ENCODE results near the gene NBDY. TPM values are rescaled to one million over a fixed set of nuclear protein-coding genes. Genes with fewer than 3 reads are reported as not detected.

Gene NBDY
- total RNA-seq, 1 donor from 2014 or later: 15.4 TPM

- H3K27ac ChIP-seq: no peak overlapping the region
- H3K4me3 ChIP-seq: no peak overlapping the region
- no peaks in the 10 kb centered on the region for H3K27me3 ChIP-seq
- intact Hi-C loops (cut with DNase I): no loop called here
- H3K36me3 ChIP-seq: no peaks in the 10 kb centered on the region
- peak in 1 of 2 donors; percentile 52 for DNase-seq (ENCODE audit: low spot score in 2 of 2)
- no peak for TF ChIP-seq CTCF (IDR thresholded peaks at IDR 0.05)
- no peaks in the 10 kb centered on the region for H3K9me3 ChIP-seq
- no peaks in the 10 kb centered on the region for H3K4me1 ChIP-seq
Observed at GRCh38 chrX:56789518-56790070, 60.6 kb downstream of the NBDY start.

- Histone ChIP-seq H3K4me3 (no peak overlapping the region), H3K27me3 (no peaks in the 10 kb centered on the region), H3K27ac (no peak overlapping the region), H3K36me3 (no peaks in the 10 kb centered on the region), H3K4me1 (no peaks in the 10 kb centered on the region), H3K9me3 (no peaks in the 10 kb centered on the region)
- no peak for TF ChIP-seq CTCF (IDR thresholded peaks at IDR 0.05)
- intact Hi-C loops (cut with DNase I): no loop called here
- DNase-seq (ENCODE audit: low spot score in 2 of 2): no peak
Observed at GRCh38 chrX:56790778-56791177, 61.7 kb downstream of the NBDY start.

DNA sequence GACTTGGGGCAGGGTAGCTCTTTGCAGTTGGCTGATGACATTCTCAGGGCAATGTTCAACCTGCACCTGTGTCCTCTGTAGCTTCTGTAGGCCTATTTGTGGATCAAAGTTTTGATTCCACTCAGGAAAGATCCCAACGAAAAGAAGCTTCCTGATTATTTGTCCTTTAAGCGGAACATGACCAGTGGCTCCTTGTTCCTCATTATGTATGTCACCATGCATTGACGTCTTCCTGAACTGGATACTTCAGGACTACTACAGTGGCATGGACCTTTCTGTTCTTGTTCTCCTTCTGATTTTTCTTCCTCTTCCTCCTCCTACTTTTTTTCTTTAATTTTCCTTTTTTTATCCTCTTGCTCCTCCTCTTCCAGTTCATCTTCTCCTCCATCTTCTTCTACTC lies 62.4 kb downstream of the NBDY start:
- no peaks in the 10 kb centered on the region for H3K4me1 ChIP-seq
- H3K36me3 ChIP-seq: no peaks in the 10 kb centered on the region
- H3K9me3 ChIP-seq: no peaks in the 10 kb centered on the region
- H3K27me3 ChIP-seq: no peaks in the 10 kb centered on the region
- TF ChIP-seq CTCF (IDR thresholded peaks at IDR 0.05): no peak
- no peak for DNase-seq (ENCODE audit: low spot score in 2 of 2)
- intact Hi-C loops (cut with DNase I): no loop called here
- no peak overlapping the region for H3K27ac ChIP-seq
- no peak overlapping the region for H3K4me3 ChIP-seq

DNA sequence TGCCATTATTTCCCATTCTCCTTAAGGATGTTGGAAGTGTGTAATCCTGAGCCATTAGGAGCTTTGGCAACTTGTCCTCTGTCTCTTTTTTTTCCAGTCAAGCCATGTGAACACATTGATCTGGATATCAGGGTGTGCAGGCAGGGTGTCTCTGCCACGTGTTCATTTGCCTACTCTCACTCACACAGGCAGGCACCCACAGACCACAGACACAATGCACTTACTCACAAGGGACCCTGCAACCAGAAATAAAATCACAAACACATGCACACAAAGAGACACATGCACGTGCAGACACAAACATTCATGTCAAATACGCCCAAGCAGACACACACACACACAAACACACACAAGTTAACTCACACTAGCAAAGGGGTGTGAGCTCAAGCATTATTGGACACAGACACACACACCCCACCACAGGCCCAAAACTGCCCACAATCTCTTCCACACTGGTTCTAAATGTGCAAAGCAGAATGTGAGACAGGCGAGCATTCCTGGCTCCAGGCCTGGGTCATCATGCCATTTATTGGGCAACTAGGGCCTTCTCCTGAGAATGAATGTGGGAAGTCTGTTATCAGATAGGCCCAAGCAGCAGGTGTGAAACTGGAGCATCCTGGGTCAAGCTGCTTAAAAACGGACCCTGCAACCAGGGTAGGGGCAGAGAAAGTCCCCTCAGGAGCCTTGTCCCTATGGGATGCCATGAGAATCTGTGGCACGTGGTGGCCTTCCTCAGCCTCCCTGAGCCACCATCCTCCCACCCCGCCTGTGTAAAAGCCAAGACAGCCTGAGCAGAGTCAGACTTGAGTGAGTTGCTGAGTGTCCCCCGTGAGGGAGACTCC lies 63.4 kb downstream of the NBDY start:
- H3K27me3 ChIP-seq: no peaks in the 10 kb centered on the region
- intact Hi-C loops (cut with DNase I): no loop called here

GRCh38 chrX:56793112-56793430 lies 64.0 kb downstream of the NBDY start:
- H3K27me3 ChIP-seq: no peaks in the 10 kb centered on the region
- DNase-seq (ENCODE audit: low spot score in 2 of 2): no peak
- no peak for TF ChIP-seq CTCF (IDR thresholded peaks at IDR 0.05)
- H3K4me3 ChIP-seq: no peak overlapping the region
- peaks cover 0 to 2% of the 10 kb centered on the region in 2 donors for H3K4me1 ChIP-seq
- no peak overlapping the region for H3K27ac ChIP-seq
- intact Hi-C loops (cut with DNase I): no loop called here
- no peaks in the 10 kb centered on the region for H3K36me3 ChIP-seq
- no peaks in the 10 kb centered on the region for H3K9me3 ChIP-seq

More for the DNA sequence above, 63.4 kb downstream of the NBDY start:
- H3K27ac ChIP-seq: no peak overlapping the region
- H3K4me3 ChIP-seq: no peak overlapping the region
- no peaks in the 10 kb centered on the region for H3K4me1 ChIP-seq
- H3K36me3 ChIP-seq: no peaks in the 10 kb centered on the region
- no peak for DNase-seq (ENCODE audit: low spot score in 2 of 2)
- H3K9me3 ChIP-seq: no peaks in the 10 kb centered on the region
- TF ChIP-seq CTCF (IDR thresholded peaks at IDR 0.05): no peak
